HG03520 (cell line): ENCODE measurements around the gene C1orf159.
"Not testable (repeated sequence)": the region's sequence is repeated elsewhere in the genome, so short reads cannot be mapped to it uniquely, and the experiment has no call there.

ENCODE experiments used
- ATAC-seq: cut with Tn5 transposase; IDR thresholded peaks from one replicate; pipeline ENCODE4 v1.9.1; 2021; ENCODE audit warnings: mild to moderate bottlenecking, moderate library complexity; ENCODE audit not compliant: unreplicated experiment

The C1orf159 gene

GRCh38 chr1:1083416-1084371 is 32.2 kb downstream of the C1orf159 start:
- no peak for ATAC-seq

DNA sequence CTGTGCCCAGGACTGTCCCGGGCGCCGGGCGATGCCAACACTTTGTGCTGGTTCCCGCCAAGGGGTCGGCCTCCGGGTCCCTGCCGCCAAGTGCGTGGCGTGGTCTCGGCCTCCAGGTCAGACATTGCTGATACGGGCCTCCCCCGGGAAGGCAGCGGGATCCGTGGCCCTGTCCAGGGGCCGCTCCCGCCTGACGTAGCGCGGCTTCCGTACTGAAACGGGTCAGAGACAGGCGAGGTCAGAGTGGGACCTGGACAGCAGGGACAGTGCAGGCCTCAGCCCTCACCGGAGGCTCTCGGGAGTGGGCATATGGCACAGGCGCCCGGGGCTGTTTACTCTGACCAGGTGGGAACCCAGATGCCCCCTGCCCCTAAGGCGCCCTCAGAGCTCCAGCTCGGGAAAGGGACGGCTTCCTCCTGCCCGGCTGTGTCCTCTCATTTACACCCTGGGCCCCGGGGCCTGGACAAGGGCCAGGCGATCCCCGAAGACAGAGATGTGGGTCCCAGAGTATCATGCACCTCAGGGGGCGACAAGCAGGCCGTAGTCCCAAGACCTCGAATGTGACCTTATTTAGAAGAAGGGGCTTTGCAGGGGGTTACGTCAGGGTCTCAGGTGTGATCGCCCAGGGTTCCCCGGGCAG is 33.0 kb downstream of the C1orf159 start:
- ATAC-seq = no peak

- no peak for ATAC-seq
Observed at GRCh38 chr1:1082239-1082775, 33.6 kb downstream of the C1orf159 start.

- ATAC-seq = no peak
Observed at GRCh38 chr1:1081311-1082238, 34.3 kb downstream of the C1orf159 start.

DNA sequence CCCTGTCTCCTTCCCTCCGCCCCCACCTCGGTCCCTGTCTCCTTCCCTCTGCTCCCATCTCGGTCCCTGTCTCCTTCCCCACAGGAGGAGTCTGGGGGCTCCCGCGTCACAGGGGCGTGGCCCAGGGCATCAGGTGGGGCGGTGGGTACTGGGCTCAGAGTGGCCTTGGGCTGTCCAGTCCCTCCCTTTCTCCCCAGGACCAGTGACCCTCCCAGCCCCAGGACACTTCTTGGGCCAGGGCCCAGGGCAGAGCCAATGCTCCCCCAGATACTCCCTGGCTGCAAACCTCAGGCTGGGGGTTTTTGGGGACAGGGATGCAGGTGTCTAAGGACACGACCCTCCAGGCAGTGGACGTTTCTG is 35.0 kb downstream of the C1orf159 start:
- ATAC-seq = no peak

GRCh38 chr1:1080122-1080757 is 35.6 kb downstream of the C1orf159 start:
- ATAC-seq = no peak

GRCh38 chr1:1079408-1080121 is 36.3 kb downstream of the C1orf159 start:
- no peak for ATAC-seq

DNA sequence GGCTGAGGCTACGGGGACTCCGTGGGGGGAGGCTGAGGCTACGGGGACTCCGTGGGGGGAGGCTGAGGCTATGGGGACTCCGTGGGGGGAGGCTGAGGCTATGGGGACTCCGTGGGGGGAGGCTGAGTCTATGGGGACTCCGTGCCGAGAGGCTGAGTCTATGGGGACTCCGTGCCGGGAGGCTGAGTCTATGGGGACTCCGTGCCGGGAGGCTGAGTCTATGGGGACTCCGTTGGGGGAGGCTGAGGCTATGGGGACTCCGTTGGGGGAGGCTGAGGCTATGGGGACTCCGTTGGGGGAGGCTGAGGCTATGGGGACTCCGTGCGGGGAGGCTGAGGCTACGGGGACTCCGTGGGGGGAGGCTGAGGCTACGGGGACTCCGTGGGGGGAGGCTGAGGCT is 38.5 kb downstream of the C1orf159 start:
- ATAC-seq = not testable (repeated sequence)

GRCh38 chr1:1075148-1075935 is 40.5 kb downstream of the C1orf159 start:
- ATAC-seq = no peak

GRCh38 chr1:1074631-1075147 is 41.2 kb downstream of the C1orf159 start:
- no peak for ATAC-seq

DNA sequence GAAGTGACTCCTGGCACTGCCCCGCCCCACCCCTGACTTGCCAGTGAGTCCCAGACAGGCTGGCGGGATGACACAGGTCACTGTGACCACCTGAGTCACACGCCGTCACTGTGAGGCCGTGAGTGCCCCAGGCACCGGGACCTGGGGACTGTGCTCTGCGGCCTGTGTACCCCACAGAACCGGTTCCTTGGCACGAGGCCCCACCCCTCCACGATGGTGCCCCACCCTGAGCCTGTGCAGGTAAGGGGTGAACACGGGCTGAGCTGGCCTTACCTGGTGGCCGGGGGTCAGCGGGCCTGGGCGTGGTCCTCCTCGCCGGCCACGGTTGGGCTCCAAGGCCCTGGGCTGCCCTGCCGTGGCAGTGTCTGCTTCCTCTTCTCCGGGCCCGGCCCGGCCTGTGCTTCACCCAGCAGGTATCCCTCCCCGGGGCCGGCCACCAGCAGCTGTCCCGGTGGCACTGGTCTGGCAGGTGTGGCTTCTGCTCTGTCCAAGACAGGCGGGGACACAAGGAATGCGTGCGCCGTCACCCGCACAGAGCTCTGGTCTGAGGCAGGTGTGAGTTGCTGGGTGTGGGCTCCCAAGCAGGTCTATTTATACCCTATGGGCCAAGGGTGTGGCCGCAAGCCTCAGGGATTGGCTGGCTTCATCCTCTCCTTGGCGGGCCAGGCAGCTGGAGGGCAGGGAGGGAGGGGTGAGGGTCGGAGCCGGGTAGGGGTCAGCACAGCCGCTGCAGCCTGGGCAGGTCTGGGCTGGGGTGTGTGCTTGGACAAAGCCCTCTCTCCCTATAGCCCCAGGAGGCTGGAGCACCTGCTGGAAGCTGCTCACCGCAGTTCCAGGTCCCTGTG is 41.9 kb downstream of the C1orf159 start, which contains the start of gene RNF223:
TSS of gene RNF223 (minus strand) at position 564 of the 845 bp plus-strand sequence. CDS start 1,740 bp downstream, outside the sequence.
- ATAC-seq = no peak

GRCh38 chr1:1072849-1073742 is 42.8 kb downstream of the C1orf159 start:
- no peak for ATAC-seq

- ATAC-seq = no peak
Observed at GRCh38 chr1:1072299-1072848, 43.5 kb downstream of the C1orf159 start.

DNA sequence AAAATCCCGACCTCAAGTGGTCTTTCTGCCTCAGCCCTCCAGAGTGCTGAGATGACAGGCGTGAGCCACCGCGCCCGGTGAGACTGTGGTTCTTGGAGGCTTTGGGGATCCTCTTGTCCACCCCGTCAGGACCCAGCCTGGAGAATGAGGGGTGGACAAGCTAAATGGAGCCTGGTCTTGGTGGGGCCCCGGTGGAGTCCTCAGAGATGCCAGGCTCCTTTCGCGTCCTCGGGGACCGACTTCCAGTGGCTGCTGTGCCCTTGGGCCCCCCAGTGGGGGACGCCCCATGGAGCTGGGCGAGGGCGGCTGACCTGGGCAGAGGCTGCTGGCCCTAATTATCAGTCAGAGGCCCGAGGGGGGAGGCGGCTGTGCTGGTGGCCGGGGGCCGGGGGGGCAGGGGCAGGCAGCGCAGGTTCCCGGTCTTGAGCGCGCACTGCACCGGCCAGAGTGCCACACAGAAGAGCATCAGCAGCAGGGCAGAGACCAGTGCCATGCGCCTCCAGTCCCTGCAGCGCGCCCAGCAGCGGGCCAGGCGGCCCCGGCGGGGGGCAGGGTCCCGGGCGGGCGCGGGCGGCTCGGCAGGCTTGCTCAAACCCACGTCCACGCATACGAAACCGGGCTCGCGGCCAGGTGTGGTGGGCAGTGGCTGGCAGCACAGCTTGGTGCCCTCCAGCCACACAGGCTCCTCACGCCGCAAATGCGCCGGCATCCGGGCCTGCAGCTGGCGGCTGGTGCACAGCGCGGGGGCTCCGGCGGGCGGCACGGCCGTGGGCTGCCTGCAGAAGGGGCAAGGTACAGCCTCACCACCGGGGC is 44.2 kb downstream of the C1orf159 start:
- no peak for ATAC-seq
